Measurements from ENCODE around the gene ZBTB32. TPM values are rescaled to one million over a fixed set of nuclear protein-coding genes. Genes with fewer than 3 reads are reported as not detected.

The ZBTB32 gene
- total and polyA plus RNA-seq, 2 of the 8 experiments (the other 6 are each of a cell fraction or from before 2014, with no cell fraction given), result 0.11 to 0.50 TPM

DNA sequence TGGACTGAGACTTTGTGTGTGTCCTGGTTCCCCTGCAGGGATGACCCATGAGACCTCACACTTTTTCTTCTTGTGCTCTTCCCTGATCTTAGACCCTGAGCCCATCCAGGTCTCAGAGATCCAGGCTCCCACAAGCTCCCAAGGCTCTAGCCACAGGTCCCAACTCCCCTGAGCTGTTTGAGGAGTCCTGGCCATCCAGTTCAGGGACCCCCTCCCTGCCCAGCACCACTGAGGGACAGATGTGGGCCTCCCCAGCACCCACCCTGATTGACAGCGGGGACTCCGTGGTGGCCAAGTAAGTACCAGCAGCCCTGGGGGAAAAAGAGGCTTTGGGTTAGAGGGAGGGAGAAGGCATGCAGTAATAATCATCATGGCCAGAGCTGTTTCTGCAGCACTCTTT, 55.3 kb downstream of the ZBTB32 start:
- H3K9me3 ChIP-seq (ENCODE audit: insufficient read depth in 2 of 2, low read depth in 1 of 2, low read length in 1 of 2), result no peaks in the 10 kb centered on the region
- TF ChIP-seq RBBP5 (IDR thresholded peaks at IDR 0.05; ENCODE audit: borderline replicate concordance, low read depth, low read length) (no peak), CBX8 (IDR thresholded peaks at IDR 0.05; ENCODE audit: borderline replicate concordance, low read depth, low read length) (no peak), ZNF274 (IDR thresholded peaks at IDR 0.05; ENCODE audit: borderline replicate concordance, extremely low read depth, low read length) (no peak), SRF (IDR thresholded peaks at IDR 0.05; ENCODE audit: low read depth, low read length) (no peak), CEBPB (IDR thresholded peaks at IDR 0.05; ENCODE audit: low read depth, low read length) (no peak), SIRT6 (IDR thresholded peaks at IDR 0.05; ENCODE audit: low read length) (no peak), HDAC2 (IDR thresholded peaks at IDR 0.05; ENCODE audit: borderline replicate concordance in 1 of 2, low read depth in 2 of 2, low read length in 2 of 2) (no peak), POLR2A (IDR thresholded peaks at IDR 0.05; ENCODE audit: control extremely low read depth in 1 of 2, low read depth in 2 of 2, low read length in 2 of 2) (no peak), SIN3A (conservative IDR thresholded peaks at IDR 0.05 in 1 of 2, IDR thresholded peaks at IDR 0.05 in 1 of 2; ENCODE audit: low read depth in 1 of 2, low read length in 2 of 2) (no peak), SP1 (IDR thresholded peaks at IDR 0.05; ENCODE audit: low read depth, low read length) (no peak), TCF12 (IDR thresholded peaks at IDR 0.05; ENCODE audit: low read depth, low read length) (no peak), JUN (IDR thresholded peaks at IDR 0.05; ENCODE audit: low read depth, low read length) (no peak), YY1 (IDR thresholded peaks at IDR 0.05; ENCODE audit: low read depth, low read length) (no peak), KDM4A (IDR thresholded peaks at IDR 0.05; ENCODE audit: low read depth, low read length, severe bottlenecking) (no peak), POLR2AphosphoS5 (IDR thresholded peaks at IDR 0.05; ENCODE audit: low read depth, low read length) (no peak)

More for the DNA sequence above, 55.3 kb downstream of the ZBTB32 start:
- no peak overlapping the region for H2BK12ac ChIP-seq (ENCODE audit: low read depth, low read length)
- H2BK120ac ChIP-seq (replicated peaks; ENCODE audit: low read depth, low read length), result no peak overlapping the region
- no peak overlapping the region for H3K23ac ChIP-seq (ENCODE audit: insufficient read length)
- no peak overlapping the region for H2BK5ac ChIP-seq (ENCODE audit: low read depth, low read length)
- peaks cover 0 to 6% of the 10 kb centered on the region in 2 experiments for H4K20me1 ChIP-seq (replicated peaks in 1 of 2; ENCODE audit: control insufficient read depth in 1 of 2, insufficient read depth in 2 of 2, low read length in 2 of 2)
- no peak overlapping the region for H4K8ac ChIP-seq (ENCODE audit: extremely low read depth, insufficient read depth, low read length)
- H3K79me1 ChIP-seq (ENCODE audit: low read depth, low read length), result peaks cover 4% of the 10 kb centered on the region
- H3K4me3 ChIP-seq (ENCODE audit: extremely low read depth in 1 of 4, insufficient read depth in 2 of 4, low read depth in 3 of 4, low read length in 4 of 4), result no peak overlapping the region
- no peak overlapping the region for H2BK15ac ChIP-seq (ENCODE audit: low read length)
- peaks cover 16% of the 10 kb centered on the region; the same call in 1 of the 2 replicates for H3K23me2 ChIP-seq (ENCODE audit: low read depth, low read length)
- H2AFZ ChIP-seq (ENCODE audit: low read length), result no peak overlapping the region
- ChIA-PET POLR2A (ENCODE audit: partially characterized antibody) (interaction anchor here (0.7 to 1.4 kb wide), 4 partner anchors 11 to 117 kb away, joined by 3 read pairs; partner anchors contain the start of gene LIN37), CTCF (ENCODE audit: partially characterized antibody) (interaction anchor here (0.6 to 1.9 kb wide), 2 partner anchors 59 to 1571 kb away, joined by 3 to 5 read pairs; no protein-coding TSS in a partner anchor)
- H3K14ac ChIP-seq (ENCODE audit: insufficient read length), result no peak overlapping the region
- H3K27ac ChIP-seq (ENCODE audit: low read depth, low read length), result no peak overlapping the region
- no peak overlapping the region for H3K18ac ChIP-seq (ENCODE audit: extremely low read depth, low read length)
- no peak overlapping the region for H3K9ac ChIP-seq (replicated peaks in 1 of 4; ENCODE audit: extremely low read depth in 1 of 4, low read depth in 3 of 4, low read length in 3 of 4)
- 100% methylated on average over 2 of the region's 2 CpGs; no CpG with 5 or more reads in 1 of the 2 experiments for WGBS, 2 experiments (ENCODE audit: extremely low coverage in 1 of 2, insufficient coverage in 1 of 2, insufficient read length in 1 of 2, insufficient replicate concordance in 2 of 2, low coverage in 1 of 2, low lambda C conversion rate in 2 of 2, missing lambda C conversion rate in 1 of 2)
- DNase-seq (ENCODE audit: low read depth in 1 of 2, low spot score in 2 of 2), result no peak
- peaks cover 0 to 6% of the 10 kb centered on the region in 2 experiments; a peak in 2 of 4 replicates for H3K79me2 ChIP-seq (ENCODE audit: control insufficient read depth in 1 of 2, insufficient read depth in 2 of 2, low read length in 2 of 2)
- H3K27me3 ChIP-seq (replicated peaks in 1 of 4; ENCODE audit: control insufficient read depth in 3 of 4, extremely low read depth in 1 of 4, insufficient read depth in 3 of 4, low read length in 3 of 4), result peaks cover 0 to 17% (median 11%) of the 10 kb centered on the region in 4 experiments; a peak in 5 of 7 replicates
- H2AK5ac ChIP-seq (ENCODE audit: low read depth, low read length), result no peak overlapping the region
- H3K4me1 ChIP-seq (replicated peaks in 1 of 4; ENCODE audit: control insufficient read depth in 3 of 4, insufficient read depth in 4 of 4, low read length in 3 of 4), result peaks cover 0 to 18% (median 11%) of the 10 kb centered on the region in 4 experiments; a peak in 5 of 7 replicates
- no peak overlapping the region; a peak in 1 of 4 replicates for H3K4me2 ChIP-seq (ENCODE audit: insufficient read depth in 1 of 2, low read depth in 2 of 2, low read length in 2 of 2)
- no peak overlapping the region for H4K91ac ChIP-seq (replicated peaks; ENCODE audit: insufficient read length, low read length)
- H3K56ac ChIP-seq (replicated peaks; ENCODE audit: insufficient read length, low read depth, low read length), result no peak overlapping the region
- no peak overlapping the region for H3K4ac ChIP-seq (replicated peaks; ENCODE audit: insufficient read length, low read depth, low read length)
- FAIRE-seq, result no peak
- H2BK20ac ChIP-seq (ENCODE audit: low read length), result no peak overlapping the region
- no peak overlapping the region for H4K5ac ChIP-seq (ENCODE audit: insufficient read length, low read depth, low read length)
- peaks cover 2 to 16% (median 4%) of the 10 kb centered on the region in 4 experiments; a peak in 5 of 8 replicates for H3K36me3 ChIP-seq (ENCODE audit: control insufficient read depth in 2 of 4, insufficient read depth in 4 of 4, low read length in 3 of 4)
